Type B pancreatic cell (in vitro differentiated cells): ENCODE data around the gene LBX2. TPM values are rescaled to one million over a fixed set of nuclear protein-coding genes. Genes with fewer than 3 reads are reported as not detected.

Source experiments
- DNase-seq: peaks from one replicate; pipeline ENCODE4 v3.0.0; 2021; ENCODE audit warnings: mixed read lengths; ENCODE audit not compliant: unreplicated experiment; ENCODE audit errors: extremely low spot score
- H3K27ac Mint-ChIP-seq: 2 replicates; pipeline ENCODE4 v1.8.0; 2021; ENCODE audit warnings: mild to moderate bottlenecking, mixed read lengths
- H3K27me3 Mint-ChIP-seq: 2 replicates; pipeline ENCODE4 v1.8.0; 2021; ENCODE audit warnings: mixed read lengths
- H3K36me3 Mint-ChIP-seq: 2 replicates; pipeline ENCODE4 v1.8.0; 2021; ENCODE audit warnings: mixed read lengths
- H3K4me1 Mint-ChIP-seq: one replicate; pipeline ENCODE4 v1.8.0; 2021; ENCODE audit warnings: mixed read lengths; ENCODE audit not compliant: unreplicated experiment
- H3K4me3 Mint-ChIP-seq: 2 replicates; pipeline ENCODE4 v1.8.0; 2021; ENCODE audit warnings: mild to moderate bottlenecking, mixed read lengths
- H3K9me3 Mint-ChIP-seq: 2 replicates; pipeline ENCODE4 v1.8.0; 2021; ENCODE audit warnings: mixed read lengths
- long read RNA-seq: library from polyadenylated mRNA; unstranded; transcript quantifications from one replicate; pipeline ENCODE4 v2.0.0, GENCODE V29; 2020
- total RNA-seq: library from RNA; stranded (reverse); gene quantifications from 2 replicates; pipeline ENCODE4 v1.2.1, GENCODE V29; 2021; ENCODE audit warnings: low replicate concordance
- TF ChIP-seq, protein P1 (sequence below): fragments of 200-600 bp; sonication (generic); conservative IDR thresholded peaks from 2 replicates; pipeline ENCODE4 v1.5.0; 2021; ENCODE audit warnings: antibody characterized with exemption, mild to moderate bottlenecking

LBX2 gene, protein sequence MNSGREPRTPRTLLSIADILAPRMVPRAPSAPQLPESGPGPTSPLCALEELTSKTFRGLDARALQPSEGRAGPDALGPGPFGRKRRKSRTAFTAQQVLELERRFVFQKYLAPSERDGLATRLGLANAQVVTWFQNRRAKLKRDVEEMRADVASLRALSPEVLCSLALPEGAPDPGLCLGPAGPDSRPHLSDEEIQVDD
- total RNA-seq = 1.5 and 2.8 TPM in 2 replicates
- long read RNA-seq, partial matches to known transcripts = 0 of 1 reads
- long read RNA-seq, other reads (novel, unspliced or antisense) = 0 of 1 reads

DNA sequence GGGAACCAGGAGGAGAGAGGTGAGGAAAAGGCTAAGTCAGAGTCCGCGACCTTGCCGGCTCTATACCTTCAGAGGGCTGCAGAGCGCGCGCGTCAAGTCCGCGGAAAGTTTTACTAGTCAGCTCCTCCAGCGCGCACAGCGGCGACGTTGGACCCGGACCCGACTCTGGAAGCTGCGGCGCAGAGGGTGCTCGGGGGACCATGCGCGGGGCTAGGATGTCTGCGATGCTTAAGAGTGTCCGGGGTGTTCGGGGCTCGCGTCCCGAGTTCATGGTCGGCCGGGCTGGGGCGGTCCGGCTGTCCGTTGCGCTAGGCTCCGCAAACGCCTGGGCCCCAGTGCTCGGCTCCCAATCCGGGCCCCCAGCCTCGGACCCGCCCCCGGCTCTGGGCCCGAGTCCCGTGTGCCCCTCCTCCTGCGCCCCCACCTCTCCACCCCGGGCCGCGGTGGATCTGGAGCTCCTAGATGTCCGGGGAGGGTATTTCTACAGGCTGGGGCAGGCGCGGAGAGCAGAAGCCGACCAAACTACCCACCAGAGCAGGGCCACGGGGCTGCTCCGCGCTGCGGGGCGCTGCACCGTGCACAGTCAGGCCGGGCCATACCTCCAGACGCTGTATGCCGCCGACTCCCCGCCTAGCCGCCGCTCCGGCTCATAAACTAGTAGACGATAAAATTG lies at the start of gene LBX2:
Gene LBX2, minus strand, starts transcription at position 337 of the 673 bp plus-strand sequence. Its CDS starts 66 bp downstream, at position 271.
- Mint-ChIP-seq H3K9me3 (no peaks in the 10 kb centered on the region), H3K27me3 (peaks cover 87% of the 10 kb centered on the region), H3K4me3 (peak within 1 kb of the TSS; percentile 92), H3K36me3 (peaks cover 10% of the 10 kb centered on the region), H3K4me1 (peaks cover 32% of the 10 kb centered on the region), H3K27ac (peak within 1 kb of the TSS; percentile 73)
- no peak for DNase-seq
- TF ChIP-seq, protein P1, sequence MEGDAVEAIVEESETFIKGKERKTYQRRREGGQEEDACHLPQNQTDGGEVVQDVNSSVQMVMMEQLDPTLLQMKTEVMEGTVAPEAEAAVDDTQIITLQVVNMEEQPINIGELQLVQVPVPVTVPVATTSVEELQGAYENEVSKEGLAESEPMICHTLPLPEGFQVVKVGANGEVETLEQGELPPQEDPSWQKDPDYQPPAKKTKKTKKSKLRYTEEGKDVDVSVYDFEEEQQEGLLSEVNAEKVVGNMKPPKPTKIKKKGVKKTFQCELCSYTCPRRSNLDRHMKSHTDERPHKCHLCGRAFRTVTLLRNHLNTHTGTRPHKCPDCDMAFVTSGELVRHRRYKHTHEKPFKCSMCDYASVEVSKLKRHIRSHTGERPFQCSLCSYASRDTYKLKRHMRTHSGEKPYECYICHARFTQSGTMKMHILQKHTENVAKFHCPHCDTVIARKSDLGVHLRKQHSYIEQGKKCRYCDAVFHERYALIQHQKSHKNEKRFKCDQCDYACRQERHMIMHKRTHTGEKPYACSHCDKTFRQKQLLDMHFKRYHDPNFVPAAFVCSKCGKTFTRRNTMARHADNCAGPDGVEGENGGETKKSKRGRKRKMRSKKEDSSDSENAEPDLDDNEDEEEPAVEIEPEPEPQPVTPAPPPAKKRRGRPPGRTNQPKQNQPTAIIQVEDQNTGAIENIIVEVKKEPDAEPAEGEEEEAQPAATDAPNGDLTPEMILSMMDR = no peak

DNA sequence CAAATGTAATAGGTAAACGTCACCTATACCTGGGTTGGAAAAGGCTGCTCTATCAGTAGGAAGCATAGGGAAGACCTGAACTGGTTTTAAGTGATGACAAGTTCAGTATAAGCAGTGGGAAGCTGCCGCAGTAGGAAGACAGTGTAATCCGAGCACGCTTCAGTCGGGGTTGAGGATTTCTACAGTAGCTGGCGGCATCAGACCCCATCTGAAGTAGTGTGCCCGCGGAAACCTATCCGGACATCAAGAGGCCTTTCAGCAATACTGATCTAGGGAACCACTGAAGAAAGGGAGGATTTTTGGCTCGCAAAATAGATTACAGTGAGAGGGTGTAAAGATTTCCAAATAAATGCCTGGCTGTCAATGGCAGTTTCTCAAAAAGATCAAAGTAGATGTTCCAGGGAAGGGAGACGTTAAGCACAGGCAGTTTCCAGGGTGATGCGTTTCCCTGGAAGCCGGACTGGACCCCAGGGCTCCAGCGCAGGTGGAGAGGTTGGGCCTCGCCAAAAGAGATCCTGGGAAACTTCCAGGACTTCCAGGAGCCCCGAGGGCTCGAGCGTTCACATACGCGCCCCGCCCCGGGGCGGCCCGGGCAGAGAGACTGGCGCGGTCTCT lies 49.0 kb upstream of the LBX2 start:
- no peaks in the 10 kb centered on the region for H3K36me3 Mint-ChIP-seq
- TF ChIP-seq, protein P1 = no peak

DNA sequence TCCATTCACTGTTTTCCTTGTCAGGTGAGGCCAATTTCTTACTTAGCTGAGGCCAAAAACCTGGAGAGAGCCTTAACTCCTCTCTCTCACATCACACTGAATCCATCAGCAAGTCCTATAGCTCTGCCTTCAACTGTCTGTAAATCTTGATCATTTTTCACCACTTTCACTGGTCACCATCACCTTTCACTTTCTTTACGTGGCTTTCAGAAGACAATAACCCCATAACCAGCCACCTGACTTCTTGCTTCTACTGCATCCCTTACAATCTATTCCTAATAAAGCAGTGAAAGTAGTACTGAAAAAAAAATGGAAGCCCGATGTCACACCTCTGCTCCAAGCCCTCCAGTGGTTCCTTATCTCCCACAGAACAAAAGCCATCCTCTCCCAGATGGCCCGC lies 46.6 kb upstream of the LBX2 start:
- Mint-ChIP-seq H3K27ac (no peak overlapping the region), H3K4me1 (peaks cover 12% of the 10 kb centered on the region), H3K36me3 (no peaks in the 10 kb centered on the region), H3K4me3 (no peak overlapping the region), H3K27me3 (peaks cover 11% of the 10 kb centered on the region), H3K9me3 (no peaks in the 10 kb centered on the region)
- TF ChIP-seq, protein P1 = no peak
- no peak for DNase-seq

More for the DNA sequence above, 49.0 kb upstream of the LBX2 start:
- DNase-seq = no peak
- Mint-ChIP-seq H3K4me1 (peaks cover 20% of the 10 kb centered on the region), H3K27ac (peak overlapping the region; percentile 86), H3K4me3 (peak overlapping the region; percentile 92), H3K9me3 (no peaks in the 10 kb centered on the region), H3K27me3 (peaks cover 26% of the 10 kb centered on the region)

DNA sequence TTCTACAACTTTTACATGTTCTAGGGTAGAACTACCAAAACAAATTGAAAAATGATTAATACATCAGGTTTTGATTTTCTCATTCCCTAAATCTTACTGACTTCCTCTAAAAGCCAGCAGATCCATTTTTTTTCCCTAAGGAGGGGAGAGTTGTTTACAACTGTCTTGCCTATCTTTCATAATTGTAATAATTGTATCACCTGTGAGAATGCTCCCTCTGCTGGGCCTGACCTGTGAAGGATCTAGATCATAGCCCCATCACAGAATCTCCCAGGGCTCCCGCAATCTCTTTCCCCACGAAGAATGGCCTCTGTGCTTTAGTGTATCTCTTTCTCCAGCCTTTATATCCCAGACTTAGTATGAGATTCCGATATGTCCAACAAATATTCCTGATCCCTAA lies 45.2 kb upstream of the LBX2 start:
- Mint-ChIP-seq H3K9me3 (no peaks in the 10 kb centered on the region), H3K4me1 (peaks cover 11% of the 10 kb centered on the region), H3K27ac (no peak overlapping the region), H3K4me3 (no peak overlapping the region), H3K36me3 (no peaks in the 10 kb centered on the region), H3K27me3 (peaks cover 10% of the 10 kb centered on the region)
- DNase-seq = no peak
- TF ChIP-seq, protein P1 = no peak

DNA sequence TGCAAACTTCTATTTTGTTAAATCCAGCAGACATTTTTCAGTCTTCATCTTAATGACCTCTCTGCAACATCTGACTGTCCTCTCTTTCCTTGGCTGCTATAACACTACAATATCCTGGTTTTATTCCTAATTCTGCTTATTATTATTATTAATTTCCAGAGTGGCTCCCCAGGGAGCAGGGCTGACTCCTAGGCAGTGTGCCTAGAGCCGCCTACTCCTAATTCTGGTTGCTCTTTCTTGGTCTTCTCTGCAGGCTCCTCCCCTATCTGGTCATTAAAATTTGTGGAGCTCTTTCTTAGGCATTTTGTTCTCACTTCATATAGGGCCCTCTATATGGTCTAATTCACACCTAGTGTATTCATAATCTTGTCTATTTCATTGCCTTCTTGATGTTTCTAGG lies 43.6 kb upstream of the LBX2 start:
- Mint-ChIP-seq H3K27me3 (peaks cover 2% of the 10 kb centered on the region), H3K9me3 (no peaks in the 10 kb centered on the region), H3K27ac (no peak overlapping the region), H3K4me3 (no peak overlapping the region), H3K36me3 (no peaks in the 10 kb centered on the region), H3K4me1 (peaks cover 2% of the 10 kb centered on the region)
- TF ChIP-seq, protein P1 = no peak
- DNase-seq = no peak
